AG20443 (cell line): ENCODE measurements around the gene IRX2.
A peak's percentile ranks its signal among the peaks of the same experiment; 100 is the strongest.

Experiments
- DNase-seq: peaks from one replicate; pipeline ENCODE4 v3.0.0; 2012; ENCODE audit warnings: low spot score, mixed read lengths

The IRX2 gene

DNA sequence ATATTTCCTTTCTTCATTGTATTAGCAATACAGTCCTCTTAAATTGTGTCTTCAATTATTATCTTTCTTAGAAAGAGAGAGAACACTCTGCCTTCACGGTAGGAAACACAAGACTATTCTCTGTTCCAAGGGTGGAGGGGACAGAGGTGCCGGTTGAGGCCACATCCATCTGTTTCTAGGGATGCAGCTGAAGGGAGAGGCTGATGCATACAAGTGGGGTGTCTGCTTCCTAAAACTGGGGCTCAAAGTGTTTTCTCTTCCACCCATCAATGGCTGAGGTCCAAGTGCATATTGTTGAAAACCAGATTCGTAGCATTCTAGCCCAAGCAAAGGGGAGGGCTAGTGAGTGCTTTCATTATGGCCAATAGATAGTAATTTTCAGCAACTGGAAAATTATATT lies 9.5 kb downstream of the IRX2 start:
- no peak for DNase-seq

GRCh38 chr5:2740876-2741555 lies 10.5 kb downstream of the IRX2 start:
- no peak for DNase-seq

GRCh38 chr5:2740051-2740875 lies 11.2 kb downstream of the IRX2 start:
- no peak for DNase-seq

DNA sequence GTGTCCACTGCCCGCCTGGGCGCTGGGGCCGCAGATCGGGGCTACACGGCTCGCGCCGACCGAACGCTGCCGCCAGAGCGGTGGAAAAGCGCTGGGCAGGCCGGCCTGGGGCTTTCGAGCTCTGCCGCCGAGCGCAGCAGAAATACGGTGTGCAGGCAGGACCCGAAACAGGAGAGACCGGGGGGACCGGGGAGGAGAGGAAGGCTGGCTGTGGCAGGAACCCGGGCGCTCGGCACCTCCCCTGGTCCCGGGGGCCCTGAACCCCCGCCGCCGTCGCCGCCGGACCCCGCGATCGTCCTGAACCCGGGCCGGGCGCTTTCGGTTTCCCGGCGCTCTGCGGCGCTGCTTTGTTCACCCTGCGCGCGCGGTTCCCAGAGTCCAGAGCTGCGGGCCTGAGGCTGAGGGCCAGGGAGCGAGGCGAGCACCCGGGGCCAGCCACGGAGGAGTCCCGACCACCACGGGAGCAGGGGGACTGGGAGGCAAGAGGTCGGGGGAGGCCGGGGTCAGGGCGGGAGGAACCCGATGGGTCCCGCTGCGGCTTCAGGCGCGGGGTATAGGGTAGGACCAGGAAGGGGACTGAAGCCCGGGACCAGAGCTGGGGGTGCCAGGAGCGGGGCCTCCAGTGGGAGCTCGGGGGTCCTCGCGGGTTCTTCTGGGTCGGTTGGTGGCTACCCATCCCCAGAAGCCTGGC lies 12.0 kb downstream of the IRX2 start:
- peak; percentile 61 for DNase-seq

GRCh38 chr5:2738700-2739359 lies 12.6 kb downstream of the IRX2 start:
- DNase-seq, result no peak

DNA sequence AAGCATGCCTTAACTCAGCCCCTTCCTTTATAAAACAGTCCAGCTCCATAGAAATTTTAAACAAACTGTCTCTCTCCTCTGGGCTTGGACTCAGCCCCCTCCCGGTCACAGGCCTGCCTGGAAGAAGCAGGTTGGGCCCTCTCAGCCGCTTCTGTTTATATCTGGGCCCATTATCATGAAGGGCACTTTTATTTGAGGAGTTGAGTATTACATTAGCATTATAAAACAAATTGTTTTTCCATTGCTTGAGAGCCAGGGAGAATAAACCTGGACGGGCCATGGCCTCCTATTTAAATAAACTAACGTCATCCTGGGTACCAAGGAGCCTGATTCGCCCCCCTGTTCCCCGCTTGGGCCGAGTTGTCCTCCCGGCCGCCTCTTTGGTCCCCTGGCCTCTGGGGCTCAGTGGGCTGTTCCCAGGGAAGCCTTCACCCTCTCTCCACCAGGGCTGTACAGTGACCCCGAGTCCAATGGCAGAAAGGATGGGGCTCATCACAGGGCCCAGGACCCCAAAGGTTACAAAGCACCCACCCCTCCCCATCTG lies 13.2 kb downstream of the IRX2 start:
- DNase-seq, result no peak

GRCh38 chr5:2737273-2738155 lies 14.0 kb downstream of the IRX2 start:
- DNase-seq, result no peak

GRCh38 chr5:2736872-2737271 lies 14.6 kb downstream of the IRX2 start:
- DNase-seq, result no peak

- DNase-seq, result no peak
Measured at GRCh38 chr5:2735996-2736395, 15.5 kb downstream of the IRX2 start.

- no peak for DNase-seq
Measured at GRCh38 chr5:2732850-2733249, 18.6 kb downstream of the IRX2 start.

DNA sequence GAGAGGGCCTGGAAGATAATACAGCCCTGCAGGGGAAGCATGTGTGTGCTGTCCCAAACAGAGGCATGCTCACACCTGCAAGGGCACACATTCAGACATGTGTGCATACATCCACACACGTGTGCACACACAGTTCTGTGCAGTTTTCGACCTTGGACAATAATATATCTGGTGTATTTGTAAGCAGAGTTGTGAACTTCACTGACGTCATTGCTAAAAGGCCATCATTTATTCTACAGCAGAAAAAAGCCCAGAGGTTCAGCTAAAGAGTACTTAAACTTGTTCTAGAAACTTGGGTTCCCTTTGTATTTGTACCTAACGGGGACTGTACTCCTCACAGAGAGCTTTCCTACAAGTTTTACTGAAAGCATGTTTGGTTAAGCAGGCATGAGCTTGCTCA lies 19.5 kb downstream of the IRX2 start:
- no peak for DNase-seq

DNA sequence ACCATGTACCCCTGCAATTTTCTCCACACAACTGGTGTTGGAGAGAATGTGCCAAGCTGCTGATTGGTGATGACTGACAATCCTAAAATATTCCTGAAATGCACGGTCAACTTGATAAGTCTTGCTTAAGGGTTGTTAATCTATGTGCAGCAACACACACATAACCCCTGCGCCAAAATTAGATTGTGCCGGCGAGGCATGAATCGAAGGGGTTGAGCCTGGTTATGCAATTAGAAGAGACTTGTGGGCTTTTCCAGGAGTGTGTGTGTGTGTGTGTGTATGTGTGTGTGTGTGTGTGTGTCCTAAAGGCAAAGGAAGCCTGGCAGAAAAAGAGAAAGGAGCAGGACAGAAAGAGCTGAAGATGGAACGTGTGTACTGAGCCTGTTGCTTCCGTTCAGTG lies 22.3 kb downstream of the IRX2 start:
- no peak for DNase-seq

DNA sequence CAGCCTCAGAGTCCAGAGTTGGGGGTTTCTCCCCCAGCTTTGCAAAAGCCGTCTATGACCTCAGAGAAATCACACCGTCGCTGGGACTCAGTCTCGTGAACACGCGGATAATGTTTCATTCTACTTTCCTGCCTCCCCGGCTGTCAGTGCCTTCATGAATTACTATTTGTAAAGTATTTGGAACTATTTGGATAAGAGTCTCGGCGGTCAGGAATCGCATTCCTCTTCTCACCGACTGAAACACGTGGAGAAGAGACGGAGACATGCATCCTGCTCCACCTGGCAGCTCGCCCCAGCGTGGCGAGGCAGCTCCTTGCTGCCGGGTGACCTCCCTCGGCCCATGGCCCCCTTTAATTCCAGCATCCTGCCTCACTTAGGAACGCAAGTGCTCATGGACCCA lies 23.9 kb downstream of the IRX2 start:
- DNase-seq, result no peak

DNA sequence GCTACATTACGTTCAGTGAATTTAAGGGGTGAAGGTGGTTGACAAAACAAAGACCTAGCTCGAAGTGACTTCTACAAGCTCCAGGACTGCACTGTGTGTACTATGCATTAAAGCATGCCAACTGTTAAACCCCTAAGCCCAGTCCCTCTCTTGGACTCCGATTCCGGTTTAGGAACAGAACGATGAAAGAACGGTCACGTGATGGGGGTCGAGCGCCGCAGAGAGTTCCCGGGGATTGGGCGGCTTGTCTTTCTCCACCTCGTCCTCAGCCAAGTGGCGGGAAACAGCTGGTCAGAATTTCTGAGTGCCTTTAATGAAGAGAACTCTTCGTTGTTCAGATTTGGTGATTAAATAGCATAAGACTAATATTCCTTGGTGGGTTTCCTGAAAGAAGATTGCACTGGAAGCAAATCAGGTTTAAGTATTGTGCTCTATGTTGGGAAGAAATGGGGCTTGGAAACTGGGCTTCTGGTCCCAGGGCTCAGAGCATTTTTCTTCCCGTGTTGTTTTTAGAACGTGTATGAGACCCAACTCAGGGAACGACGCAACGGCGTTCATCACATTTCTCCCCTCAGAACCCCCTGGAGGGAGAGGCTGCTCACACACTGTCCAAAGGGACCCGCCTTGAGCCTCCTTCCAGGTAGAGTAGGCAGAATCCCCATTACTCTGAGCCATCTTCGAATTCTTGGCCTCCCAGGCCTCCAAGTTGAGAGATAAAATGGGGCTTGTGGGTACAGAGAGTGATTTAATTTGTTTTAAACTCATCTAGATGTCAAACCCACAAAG lies 25.3 kb downstream of the IRX2 start:
- no peak for DNase-seq

DNA sequence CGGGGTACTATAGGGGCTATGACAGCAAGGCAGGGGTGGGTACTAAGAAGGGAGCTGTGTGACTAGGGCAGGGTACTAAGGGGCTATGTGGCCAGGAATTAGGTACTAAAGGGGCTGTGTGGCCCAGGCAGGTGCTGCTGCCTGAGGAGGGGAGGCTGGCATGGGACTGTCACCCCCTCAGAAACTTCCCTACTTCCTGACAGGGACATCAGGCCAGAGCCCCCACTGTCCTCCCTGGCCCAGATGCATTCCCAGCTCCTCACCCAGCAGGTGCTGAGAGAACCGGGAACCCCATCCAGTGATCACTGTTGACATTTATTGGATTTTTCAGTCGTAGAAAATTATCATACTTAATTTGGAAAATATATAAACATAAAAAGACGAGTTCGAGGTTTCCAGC lies 26.6 kb downstream of the IRX2 start:
- no peak for DNase-seq

GRCh38 chr5:2724031-2724581 lies 27.4 kb downstream of the IRX2 start:
- DNase-seq, result no peak

DNA sequence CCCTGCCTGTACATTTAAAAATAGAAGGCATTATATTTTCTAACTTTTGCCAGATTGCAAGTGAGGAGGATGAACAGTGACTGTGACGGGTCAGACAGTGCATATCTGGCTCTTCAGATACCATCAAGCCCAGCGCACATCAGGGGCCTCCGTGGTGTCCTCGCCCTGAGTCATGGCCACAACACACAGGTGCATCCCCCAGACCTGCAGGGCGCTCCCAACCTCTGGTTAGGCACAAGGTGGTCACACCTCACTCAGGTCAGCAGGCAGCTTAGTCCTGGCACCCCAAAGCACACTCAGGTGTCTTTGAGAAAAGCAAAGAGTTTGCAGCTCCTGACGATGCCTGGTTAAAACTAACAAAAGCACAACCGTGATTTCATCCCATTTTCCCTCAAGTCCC lies 28.6 kb downstream of the IRX2 start:
- no peak for DNase-seq

DNA sequence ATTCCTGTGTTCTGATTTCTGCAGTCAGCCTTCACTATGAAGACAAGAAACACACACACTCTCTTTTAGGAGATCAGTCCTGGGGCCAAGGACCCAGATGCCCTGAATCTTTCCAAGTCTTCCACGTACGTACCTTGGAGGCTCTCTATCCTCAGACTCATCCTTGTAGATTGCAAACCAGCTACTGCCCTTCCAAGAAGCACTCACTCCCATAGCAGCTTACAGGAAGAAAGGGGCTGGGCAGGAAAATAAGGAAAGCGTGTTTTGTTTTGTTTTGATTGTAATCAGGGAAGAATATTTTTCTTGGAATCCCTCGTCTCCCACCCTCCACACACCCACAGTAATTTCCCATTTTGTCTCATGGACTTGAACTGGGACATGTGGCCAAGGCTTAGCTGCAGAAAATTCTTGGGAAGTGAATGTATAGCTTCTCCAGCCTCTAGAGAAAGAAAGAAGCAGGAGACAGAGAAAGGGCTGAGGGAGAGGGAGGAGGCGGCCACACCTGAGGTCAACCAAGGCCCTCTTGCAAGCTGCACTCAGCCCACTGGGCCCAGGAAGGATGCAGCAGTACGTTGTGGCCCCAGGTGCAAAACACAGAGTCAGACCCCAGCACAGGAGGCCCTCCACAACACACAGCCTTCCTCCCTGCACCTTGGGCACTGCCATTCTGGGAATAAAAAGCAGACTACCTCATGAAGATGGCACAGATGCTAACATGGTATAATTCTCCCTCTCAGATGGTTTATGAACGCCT lies 29.9 kb downstream of the IRX2 start:
- no peak for DNase-seq

GRCh38 chr5:2719332-2719731 lies 32.1 kb downstream of the IRX2 start:
- no peak for DNase-seq
